Measurements from ENCODE around the gene PNPLA6. TPM values are rescaled to one million over a fixed set of nuclear protein-coding genes. Genes with fewer than 3 reads are reported as not detected.

Gene PNPLA6
- total RNA-seq (2013; cell fraction: nucleolus; rRNA removed), result 136 and 138 TPM in 2 replicates
- total RNA-seq (2014; rRNA removed) (47.9 and 56.8 TPM in 2 replicates), total RNA-seq (2014; rRNA removed; fragmentation: Illumina TruSeq; extraction: Trizol) (18.7 and 19.2 TPM in 2 replicates), total RNA-seq (2021) (105 and 113 TPM in 2 replicates), polyA plus RNA-seq (2011; rRNA removed) (9.2 and 16.3 TPM in 2 replicates), polyA plus RNA-seq (2014; fragmentation: Illumina TruSeq; extraction: Trizol) (9.4 and 23.2 TPM in 2 replicates), polyA plus RNA-seq (2014; fragmentation: Nextera tagmentation; extraction: Ambion mirVana) (1 to 10 TPM in 1 of 2 experiments, under 1 TPM in 1; 0.95 to 8.4 TPM), polyA plus RNA-seq (2014; rRNA removed) (67.9 and 72.2 TPM in 2 replicates), polyA plus RNA-seq (2016; fragmentation: Nextera tagmentation; extraction: Ambion mirVana) (10 to 100 TPM; 64.7 to 65.3 TPM), polyA minus RNA-seq (2011; rRNA and poly(A)+ RNA removed) (22.1 and 68.2 TPM in 2 replicates), Bru-seq, nascent RNA (percentile 59 among the genes with signal in this experiment), BruChase-seq, experiment 1, labeled RNA remaining after a 6-hour chase (percentile 78 among the genes with signal in this experiment), BruChase-seq, experiment 2, labeled RNA remaining after a 2-hour chase (percentile 72 among the genes with signal in this experiment)
- polyA plus RNA-seq (2011; ENCODE audit: low read depth), result 21.5 TPM
- polyA plus RNA-seq (2011; cell fraction: cytosol; rRNA removed), result 26.4 and 32.8 TPM in 2 replicates
- polyA plus RNA-seq (2011; cell fraction: nucleus; rRNA removed), result 99.0 and 144 TPM in 2 replicates
- 52.2 and 53.4 TPM in 2 replicates for polyA plus RNA-seq (2012)
- polyA minus RNA-seq (2011; cell fraction: cytosol; rRNA and poly(A)+ RNA removed), result 25.2 and 52.8 TPM in 2 replicates
- 45.3 and 83.2 TPM in 2 replicates for polyA minus RNA-seq (2011; cell fraction: nucleus; rRNA and poly(A)+ RNA removed)
- long read RNA-seq, experiment 1, partial matches to known transcripts, result 5 of 11 reads
- long read RNA-seq, experiment 1, other reads (novel, unspliced or antisense), result 2 of 11 reads
- long read RNA-seq, experiment 2, partial matches to known transcripts, result 0 of 2 reads
- long read RNA-seq, experiment 2, other reads (novel, unspliced or antisense), result 2 of 2 reads

GRCh38 chr19:7535047-7535997 is at the start of gene PNPLA6:
TSS of gene PNPLA6 (plus strand) at chr19:7535717. CDS start at chr19:7535789, 72 bp downstream.
- Histone ChIP-seq H4K20me1 (ENCODE audit: control insufficient read depth, insufficient read depth) (no peaks in the 10 kb centered on the region), H3K27me3 (replicated peaks in 1 of 2; ENCODE audit: control insufficient read depth in 2 of 2, insufficient read depth in 2 of 2, low read length in 1 of 2) (no peaks in the 10 kb centered on the region), H3K4me1 (ENCODE audit: control insufficient read depth, insufficient read depth, low read length) (peaks cover 4% of the 10 kb centered on the region), H3K36me3 (ENCODE audit: control insufficient read depth in 2 of 2, insufficient read depth in 2 of 2, low read length in 1 of 2) (peaks cover 0 to 2% of the 10 kb centered on the region in 2 experiments; a peak in 3 of 4 replicates), H3K4me3 (peak within 1 kb of the TSS; percentile 93), H3K9ac (ENCODE audit: control insufficient read depth, insufficient read depth, low read length) (peak within 1 kb of the TSS; percentile 78), H2AFZ (ENCODE audit: control insufficient read depth, low read depth, low read length) (peak within 1 kb of the TSS; percentile 90), H3K27ac (ENCODE audit: control insufficient read depth, insufficient read depth) (peak within 1 kb of the TSS; percentile 45), H3K79me2 (ENCODE audit: control insufficient read depth, insufficient read depth, low read length) (peaks cover 10% of the 10 kb centered on the region), H3K4me2 (ENCODE audit: control insufficient read depth, insufficient read depth) (peak within 1 kb of the TSS; percentile 89), H3K9me3 (replicated peaks; ENCODE audit: control insufficient read depth, insufficient read depth, low read length) (no peaks in the 10 kb centered on the region)
- BruUV-seq (replicated peaks), result no TSS peak
- intact Hi-C loops (cut with micrococcal nuclease; ENCODE audit: unreplicated experiment), result no loop called here
- in situ Hi-C loops (cut with MboI), result no loop called here
- 1% methylated on average over 74 of the region's 76 CpGs for WGBS (ENCODE audit: insufficient coverage, insufficient replicate concordance, low lambda C conversion rate, missing lambda C conversion rate)
- CTCF ChIA-PET, result interaction anchor here (0.7 to 1.1 kb wide), 3 partner anchors 13 to 168 kb away, joined by 3 to 8 read pairs (median 5); partner anchors contain the start of gene MCOLN1
- FAIRE-seq (peak; percentile 96), DNase-seq (ENCODE audit: low read depth, low spot score) (peak; percentile 67), ATAC-seq (peak; percentile 86)
- RAD21 ChIA-PET (ENCODE audit: unreplicated experiment), result interaction anchor here (1.0 to 1.7 kb wide), 4 partner anchors 13 to 159 kb away, joined by 3 to 6 read pairs (median 4); partner anchors contain the start of gene MCOLN1
- SMC1A ChIA-PET (ENCODE audit: uncharacterized antibody, unreplicated experiment), result interaction anchor here (0.9 to 1.7 kb wide), 4 partner anchors 13 to 148 kb away, joined by 3 to 10 read pairs (median 4); partner anchors contain the start of gene MCOLN1
- POLR2A ChIA-PET, result interaction anchor here (1.0 to 5.1 kb wide), 3 partner anchors 11 to 94 kb away, joined by 3 to 28 read pairs (median 3); partner anchors contain the start of genes MCOLN1, PET100 and XAB2
- TF ChIP-seq USF2 (IDR thresholded peaks at IDR 0.05; ENCODE audit: borderline replicate concordance, low read depth, low read length) (no peak), ESRRA (IDR thresholded peaks at IDR 0.05; ENCODE audit: low read length) (no peak; the same call in 1 of the 2 replicates), ASH2L (IDR thresholded peaks at IDR 0.05; ENCODE audit: borderline replicate concordance, low read depth) (no peak), MTA2 (IDR thresholded peaks at IDR 0.05; ENCODE audit: low read depth) (no peak), NR2C1 (IDR thresholded peaks at IDR 0.05) (peak; percentile 75), YBX1 (IDR thresholded peaks at IDR 0.05) (no peak), IRF4 (IDR thresholded peaks at IDR 0.05; ENCODE audit: low read depth, low read length) (no peak), JUND (IDR thresholded peaks at IDR 0.05; ENCODE audit: low read depth, low read length) (0 out of 2 replicates have a peak, but pooled peaks have one; percentile 51), MXI1 (IDR thresholded peaks at IDR 0.05; ENCODE audit: low read depth, low read length) (peak; percentile 63), BCL11A (IDR thresholded peaks at IDR 0.05; ENCODE audit: low read depth, low read length) (no peak), CEBPB (IDR thresholded peaks at IDR 0.05; ENCODE audit: borderline replicate concordance in 1 of 2, low read depth in 2 of 2, low read length in 2 of 2) (no peak), ZBED1 (IDR thresholded peaks at IDR 0.05; ENCODE audit: borderline replicate concordance) (no peak), NFYA (IDR thresholded peaks at IDR 0.05; ENCODE audit: borderline replicate concordance, low read depth, low read length) (no peak), SRF (IDR thresholded peaks at IDR 0.05; ENCODE audit: low read depth in 2 of 2, low read length in 2 of 2) (no peak), SUZ12 (IDR thresholded peaks at IDR 0.05; ENCODE audit: unreplicated experiment) (no peak), CBX3 (IDR thresholded peaks at IDR 0.05; ENCODE audit: borderline replicate concordance, low read depth) (no peak), PML (IDR thresholded peaks at IDR 0.05; ENCODE audit: low read length) (no peak), NFXL1 (IDR thresholded peaks at IDR 0.05; ENCODE audit: borderline replicate concordance) (0 out of 2 replicates have a peak, but pooled peaks have one; percentile 58), MYB (IDR thresholded peaks at IDR 0.05; ENCODE audit: borderline replicate concordance, low read depth, low read length) (no peak), KLF5 (IDR thresholded peaks at IDR 0.05; ENCODE audit: partially characterized antibody) (peak; percentile 98)

Measured in GM12878 (cell line).